HepG2 (cell line): ENCODE results near the gene DNAJC12. TPM values are rescaled to one million over a fixed set of nuclear protein-coding genes. Genes with fewer than 3 reads are reported as not detected.

ENCODE experiments used
- ATAC-seq: fragments of 200-7000 bp; cut with Tn5 transposase; 3 replicates; pipeline ENCODE4 v1.9.1; 2020; ENCODE audit warnings: mild to moderate bottlenecking, moderate library complexity
- BruUV-seq: library from RNA; stranded (reverse); fragments of 400-500 nt; replicated peaks from 2 replicates; lab custom pipeline; 2021; lab: Mats Ljungman, UMichigan
- CTCF ChIA-PET: fragments of 300-600 bp; formaldehyde crosslinking; extraction: SDS; loops from one replicate; lab custom pipeline; 2021; ENCODE audit warnings: low total read pairs, inconsistent platforms, low intra/inter-chr PET ratio; lab: Yijun Ruan, JAX
- POLR2A ChIA-PET: fragments of 350-600 bp; sonication (Branson Sonifier 250); formaldehyde crosslinking; loops from one replicate; lab custom pipeline; 2020; ENCODE audit warnings: antibody characterized with exemption, inconsistent platforms; lab: Yijun Ruan, JAX
- DNase-seq: peaks from one replicate; pipeline ENCODE4 v3.0.0-alpha.2; 2015; ENCODE audit warnings: low spot score
- FAIRE-seq: peaks from 3 replicates; lab custom pipeline; 2011; peaks lifted over from hg19 to GRCh38; lab: Jason Lieb, UNC
- H2AFZ ChIP-seq: one replicate; pipeline ENCODE4 v1.6.1; 2011; ENCODE audit warnings: low read length, inconsistent platforms
- H3K27ac ChIP-seq: fragments of 300-600 bp; 3 replicates; pipeline ENCODE4 v1.8.0; 2011; ENCODE audit warnings: mixed run types, mild to moderate bottlenecking, mixed read lengths, low read length, inconsistent platforms; ENCODE audit not compliant: insufficient read depth; ENCODE audit errors: extremely low read length
- H3K27me3 ChIP-seq, 2 experiments: fragments of 200-600 bp in 1 of 2; 2 replicates in 1 of 2; 3 replicates in 1 of 2; pipeline versions ENCODE4 v1.6.0 to v1.8.0; 2011; ENCODE audit warnings: low read length in 2 of 2, mild to moderate bottlenecking in 2 of 2, moderate library complexity in 2 of 2, inconsistent platforms in 1 of 2; ENCODE audit not compliant: insufficient read depth in 2 of 2, control insufficient read depth in 1 of 2
- H3K36me3 ChIP-seq, 2 experiments: fragments of 200-600 bp in 1 of 2; replicated peaks in 1 of 2; 2 replicates in 1 of 2; 3 replicates in 1 of 2; pipeline versions ENCODE4 v1.5.1 to v1.8.0; 2011; ENCODE audit warnings: low read length in 2 of 2, inconsistent platforms in 1 of 2; ENCODE audit not compliant: insufficient read depth in 2 of 2, control insufficient read depth in 1 of 2
- H3K4me1 ChIP-seq: 2 replicates; pipeline ENCODE4 v1.5.1; 2012; ENCODE audit warnings: low read length, inconsistent platforms; ENCODE audit not compliant: insufficient read depth
- H3K4me2 ChIP-seq: 2 replicates; pipeline ENCODE4 v1.6.0; 2011; ENCODE audit warnings: low read depth, low read length, inconsistent platforms
- H3K4me3 ChIP-seq, 3 experiments: fragments of 200-600 bp in 1 of 3; sonication (generic), shearing (Covaris generic) in 1 of 3; replicated peaks in 1 of 3; 2 replicates each; pipeline ENCODE4 v1.5.1; 2011 to 2016; ENCODE audit warnings: low read length in 3 of 3, inconsistent platforms in 2 of 3, low read depth in 2 of 3, mild to moderate bottlenecking in 2 of 3, control low read depth in 1 of 3, mixed read lengths in 1 of 3; ENCODE audit not compliant: insufficient read depth in 1 of 3
- H3K79me2 ChIP-seq: one replicate; pipeline ENCODE4 v1.6.1; 2011; ENCODE audit warnings: low read length, inconsistent platforms; ENCODE audit not compliant: insufficient read depth
- H3K9ac ChIP-seq: 2 replicates; pipeline ENCODE4 v1.6.0; 2011; ENCODE audit warnings: mild to moderate bottlenecking, low read depth, low read length, inconsistent platforms; ENCODE audit not compliant: insufficient read depth
- H3K9me3 ChIP-seq: 2 replicates; pipeline ENCODE4 v1.5.1; 2012; ENCODE audit warnings: mild to moderate bottlenecking, low read length
- H4K20me1 ChIP-seq: 2 replicates; pipeline ENCODE4 v1.6.0; 2011; ENCODE audit warnings: inconsistent platforms, mild to moderate bottlenecking, low read length, moderate library complexity; ENCODE audit not compliant: insufficient read depth
- ARNTL ChIP-seq: sonication (generic); formaldehyde crosslinking; IDR thresholded peaks from 2 replicates; pipeline ENCODE4 v1.4.0; 2020; ENCODE audit warnings: mild to moderate bottlenecking, missing genetic modification reagents
- CHCHD3 ChIP-seq: sonication (generic); formaldehyde crosslinking; IDR thresholded peaks from 2 replicates; pipeline ENCODE4 v1.8.0; 2022; ENCODE audit warnings: mild to moderate bottlenecking, missing genetic modification reagents, moderate library complexity
- FOSL2 ChIP-seq: sonication (generic); formaldehyde crosslinking; IDR thresholded peaks from 2 replicates; pipeline ENCODE4 v1.4.0; 2020; ENCODE audit warnings: missing genetic modification reagents
- FOXA3 ChIP-seq: IDR thresholded peaks from 2 replicates; pipeline ENCODE4 v1.6.1; 2016; ENCODE audit warnings: missing genetic modification reagents, missing compliant biosample characterization
- MED8 ChIP-seq: sonication (generic); formaldehyde crosslinking; IDR thresholded peaks from 2 replicates; pipeline ENCODE4 v1.8.1; 2023; ENCODE audit warnings: mild to moderate bottlenecking, missing genetic modification reagents; ENCODE audit not compliant: insufficient replicate concordance
- MTF2 ChIP-seq: sonication (generic); formaldehyde crosslinking; IDR thresholded peaks from 2 replicates; pipeline ENCODE4 v1.5.0; 2020; ENCODE audit warnings: missing genetic modification reagents, borderline replicate concordance
- NCOA1 ChIP-seq: sonication (generic); formaldehyde crosslinking; IDR thresholded peaks from 2 replicates; pipeline ENCODE4 v1.9.0; 2021; ENCODE audit warnings: missing genetic modification reagents
- NR2F2 ChIP-seq: IDR thresholded peaks from 2 replicates; pipeline ENCODE4 v1.6.1; 2012; ENCODE audit warnings: low read depth, inconsistent platforms, borderline replicate concordance
- POLR2AphosphoS5 ChIP-seq: IDR thresholded peaks from 2 replicates; pipeline ENCODE4 v1.6.1; 2012; ENCODE audit warnings: low read depth, low read length
- RELA ChIP-seq: sonication (generic); formaldehyde crosslinking; IDR thresholded peaks from 2 replicates; pipeline ENCODE4 v1.4.0; 2020; ENCODE audit warnings: missing genetic modification reagents
- TOE1 ChIP-seq: sonication (generic); formaldehyde crosslinking; IDR thresholded peaks from 2 replicates; pipeline ENCODE4 v1.4.0; 2020; ENCODE audit warnings: mild to moderate bottlenecking, missing genetic modification reagents
- U2AF1 ChIP-seq: fragments of 200-400 bp; formaldehyde crosslinking; optimal IDR thresholded peaks from 2 replicates; pipeline ENCODE3; 2017; ENCODE audit warnings: mild to moderate bottlenecking, low read depth, low read length
- ZNF530 ChIP-seq: sonication (generic); formaldehyde crosslinking; IDR thresholded peaks from 2 replicates; pipeline ENCODE4 v1.5.0; 2020; ENCODE audit warnings: low read depth, mild to moderate bottlenecking, missing genetic modification reagents
- ZNF674 ChIP-seq: sonication (generic); formaldehyde crosslinking; IDR thresholded peaks from 2 replicates; pipeline ENCODE4 v1.5.0; 2020; ENCODE audit warnings: low read depth, mild to moderate bottlenecking, missing genetic modification reagents
- ZSCAN20 ChIP-seq: sonication (generic); formaldehyde crosslinking; IDR thresholded peaks from 2 replicates; pipeline ENCODE4 v1.4.0; 2020; ENCODE audit warnings: missing genetic modification reagents, mild to moderate bottlenecking, borderline replicate concordance
- WGBS: methylation state at CpG from one replicate; pipeline ENCODE4 v1.1.6; 2017; ENCODE audit warnings: low lambda C conversion rate; 5-methylcytosine and 5-hydroxymethylcytosine counted together
- in situ Hi-C: cut with HindIII; loops from 2 replicates; pipeline ENCODE4 v1.10.0; 2017; ENCODE audit warnings: low pct_unique_long_range_greater_than_20kb; ENCODE audit not compliant: extremely low pct_ligation_motif_present
- intact Hi-C: fragments of 100-400 bp; cut with micrococcal nuclease; formaldehyde crosslinking; loops from one replicate; pipeline ENCODE4 v1.10.0; 2022; ENCODE audit not compliant: unreplicated experiment
- polyA plus RNA-seq, 8 experiments: library from polyadenylated mRNA; depleted of rRNA in 3 of 8; stranded (reverse) in 7 of 8; unstranded in 1 of 8; fragments of >200 nt; fragmentation: Illumina TruSeq in 4 of 8; extraction: Trizol in 4 of 8; gene quantifications; 2 replicates each; pipeline versions ENCODE4 v1.2.1 to v1.2.3, GENCODE V29; 2011 to 2016; ENCODE audit warnings: low read depth in 4 of 8, missing spikeins in 1 of 8, mixed read lengths in 1 of 8; ENCODE audit not compliant: insufficient read depth in 1 of 8
- total RNA-seq, 5 experiments: library from RNA; depleted of rRNA; stranded (reverse); fragments of >200 nt; fragmentation: Illumina TruSeq; extraction: Trizol; gene quantifications; 2 replicates each; pipeline ENCODE4 v1.2.3, GENCODE V29; 2016; ENCODE audit warnings: low read depth in 1 of 5
- TF ChIP-seq, protein P1 (sequence below): sonication (generic); formaldehyde crosslinking; IDR thresholded peaks from 2 replicates; pipeline ENCODE4 v1.4.0; 2020; ENCODE audit warnings: missing genetic modification reagents

DNAJC12 gene
- total and polyA plus RNA-seq, 2 of the 13 experiments (the other 11 are each of a cell fraction or from before 2014, with no cell fraction given): 11.6 to 43.9 TPM

DNA sequence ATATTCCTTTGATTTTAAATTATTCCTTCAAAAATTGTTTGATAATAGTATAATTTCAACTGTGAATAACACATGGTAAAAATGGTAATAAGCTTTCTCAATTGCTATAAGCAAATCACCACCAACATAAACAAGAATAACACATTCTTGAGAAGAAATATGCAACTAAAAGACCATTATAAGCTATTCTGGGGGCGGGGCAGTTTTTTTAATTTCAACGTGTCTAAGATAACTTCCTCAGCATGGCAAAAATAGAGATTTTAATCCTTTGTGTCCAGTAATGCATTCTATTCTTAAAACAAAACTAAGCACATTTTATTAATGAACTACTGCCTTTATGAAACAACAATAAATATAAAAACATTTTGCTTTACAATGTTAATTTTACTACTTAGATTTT lies 1.5 kb downstream of the DNAJC12 start:
- 0 out of 2 replicates have a peak, but pooled peaks cover 2% of the 10 kb centered on the region for H3K9me3 ChIP-seq
- H3K4me1 ChIP-seq: peaks cover 33% of the 10 kb centered on the region
- no peak for FAIRE-seq
- TF ChIP-seq CHCHD3 (CRISPR knock-in tag) (no peak), ZNF530 (no peak), POLR2AphosphoS5 (no peak), ARNTL (no peak), ZNF674 (CRISPR knock-in tag) (no peak), TOE1 (CRISPR knock-in tag) (no peak), MED8 (CRISPR knock-in tag) (no peak), NCOA1 (CRISPR knock-in tag) (no peak), MTF2 (CRISPR knock-in tag) (no peak), FOXA3 (no peak), NR2F2 (no peak), ZSCAN20 (CRISPR knock-in tag) (no peak), FOSL2 (no peak), RELA (CRISPR knock-in tag) (no peak), U2AF1 (no peak)
- TF ChIP-seq, protein P1, sequence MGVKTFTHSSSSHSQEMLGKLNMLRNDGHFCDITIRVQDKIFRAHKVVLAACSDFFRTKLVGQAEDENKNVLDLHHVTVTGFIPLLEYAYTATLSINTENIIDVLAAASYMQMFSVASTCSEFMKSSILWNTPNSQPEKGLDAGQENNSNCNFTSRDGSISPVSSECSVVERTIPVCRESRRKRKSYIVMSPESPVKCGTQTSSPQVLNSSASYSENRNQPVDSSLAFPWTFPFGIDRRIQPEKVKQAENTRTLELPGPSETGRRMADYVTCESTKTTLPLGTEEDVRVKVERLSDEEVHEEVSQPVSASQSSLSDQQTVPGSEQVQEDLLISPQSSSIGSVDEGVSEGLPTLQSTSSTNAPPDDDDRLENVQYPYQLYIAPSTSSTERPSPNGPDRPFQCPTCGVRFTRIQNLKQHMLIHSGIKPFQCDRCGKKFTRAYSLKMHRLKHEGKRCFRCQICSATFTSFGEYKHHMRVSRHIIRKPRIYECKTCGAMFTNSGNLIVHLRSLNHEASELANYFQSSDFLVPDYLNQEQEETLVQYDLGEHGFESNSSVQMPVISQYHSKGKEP: no peak
- TF ChIP-seq, all 625 proteins: peak for 0
- H3K4me2 ChIP-seq: peak overlapping the region; percentile 76
- ATAC-seq: no peak
- ChIA-PET POLR2A (no interaction called here), CTCF (no interaction called here)
- WGBS: 56% methylated on average over 2 of the region's 2 CpGs
- peaks cover 0 to 3% of the 10 kb centered on the region in 2 experiments; a peak in 1 of 5 replicates for H3K36me3 ChIP-seq
- intact Hi-C loops (no loop called here), in situ Hi-C loops (no loop called here)
- no peak for DNase-seq
- peak overlapping the region; percentile 48 to 66 (median 52); a peak in 5 of 6 replicates for H3K4me3 ChIP-seq
- H2AFZ ChIP-seq: no peak overlapping the region
- no peak overlapping the region for H3K27ac ChIP-seq
- peaks cover 41% of the 10 kb centered on the region for H3K79me2 ChIP-seq
- H3K9ac ChIP-seq: peak overlapping the region; percentile 54; the same call in 1 of the 2 replicates
- no TSS peak for BruUV-seq
- H4K20me1 ChIP-seq: no peaks in the 10 kb centered on the region
- no peaks in the 10 kb centered on the region for H3K27me3 ChIP-seq
